RWPE2 (cell line): ENCODE results near the gene DCDC2.

Source experiments
- ATAC-seq: fragments of 200-7000 bp; cut with Tn5 transposase; 3 replicates; pipeline ENCODE4 v1.9.1; 2021; ENCODE audit warnings: low read depth
- DNase-seq: peaks from one replicate; pipeline ENCODE4 v3.0.0-alpha.2; 2020; ENCODE audit warnings: low spot score
- H3K27ac ChIP-seq: fragments of 450-650 bp; 2 replicates; pipeline ENCODE4 v1.5.1; 2017; ENCODE audit warnings: mild to moderate bottlenecking; ENCODE audit not compliant: poor library complexity, severe bottlenecking
- H3K27me3 ChIP-seq: fragments of 250-450 bp; sonication (Bioruptor Pico); 2 replicates; pipeline ENCODE4 v1.5.1; 2021; ENCODE audit warnings: mild to moderate bottlenecking, moderate library complexity; ENCODE audit not compliant: insufficient read depth, poor library complexity, severe bottlenecking
- H3K36me3 ChIP-seq: fragments of 250-450 bp; sonication (Bioruptor Pico); 2 replicates; pipeline ENCODE4 v1.5.1; 2020; ENCODE audit warnings: low read depth, mild to moderate bottlenecking, moderate library complexity
- H3K4me1 ChIP-seq: fragments of 250-450 bp; sonication (Bioruptor Pico); 2 replicates; pipeline ENCODE4 v1.5.1; 2021; ENCODE audit warnings: mild to moderate bottlenecking, moderate library complexity; ENCODE audit not compliant: insufficient read depth, poor library complexity, severe bottlenecking
- H3K4me3 ChIP-seq: fragments of 250-450 bp; sonication (Bioruptor Pico); 2 replicates; pipeline ENCODE4 v1.5.1; 2021; ENCODE audit warnings: mild to moderate bottlenecking, moderate library complexity; ENCODE audit not compliant: severe bottlenecking
- H3K9me3 ChIP-seq: fragments of 250-450 bp; sonication (Bioruptor Pico); 2 replicates; pipeline ENCODE4 v1.5.1; 2021; ENCODE audit warnings: mild to moderate bottlenecking, moderate library complexity; ENCODE audit not compliant: severe bottlenecking
- CTCF ChIP-seq: fragments of 450-650 bp; IDR thresholded peaks from one replicate; pipeline ENCODE4 v1.5.1; 2017; ENCODE audit warnings: mild to moderate bottlenecking, moderate library complexity; ENCODE audit not compliant: poor library complexity, severe bottlenecking

Gene DCDC2

DNA sequence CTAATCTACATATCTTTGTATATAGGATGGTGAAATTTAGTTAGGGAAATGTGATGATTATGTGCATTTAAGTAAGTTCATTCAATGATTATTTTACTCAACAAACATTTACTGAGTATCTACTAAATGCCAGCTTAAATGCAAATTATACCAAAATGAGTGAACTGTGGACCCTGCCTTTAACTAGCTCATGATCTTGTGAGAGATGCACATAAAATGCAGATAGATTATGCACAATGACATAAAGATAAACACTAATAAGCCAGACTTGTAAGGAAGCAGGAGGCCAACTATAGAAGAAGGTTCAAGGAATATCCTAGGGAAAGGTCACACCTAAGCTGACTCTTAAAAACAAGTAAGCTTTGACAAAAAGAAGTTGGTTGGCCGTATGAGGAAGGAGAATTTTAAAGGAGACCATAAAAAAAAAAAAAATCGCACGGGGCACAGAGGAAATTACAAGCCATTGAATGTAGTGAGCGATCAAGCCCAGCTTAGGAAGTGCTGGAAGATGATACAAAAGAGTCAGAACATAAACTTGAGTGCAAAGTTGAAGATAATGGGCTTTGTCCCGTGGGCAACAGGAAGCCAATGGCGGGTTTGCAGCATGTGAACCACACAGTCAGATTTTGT, 123.9 kb downstream of the DCDC2 start:
- Histone ChIP-seq H3K4me3 (no peak overlapping the region), H3K27ac (no peak overlapping the region), H3K4me1 (no peaks in the 10 kb centered on the region), H3K36me3 (no peaks in the 10 kb centered on the region), H3K9me3 (no peaks in the 10 kb centered on the region), H3K27me3 (no peaks in the 10 kb centered on the region)
- TF ChIP-seq CTCF: no peak
- no peak for ATAC-seq
- DNase-seq: no peak

- ATAC-seq (no peak), DNase-seq (no peak)
- Histone ChIP-seq H3K27ac (no peak overlapping the region), H3K4me3 (no peak overlapping the region), H3K36me3 (no peaks in the 10 kb centered on the region), H3K9me3 (no peaks in the 10 kb centered on the region), H3K4me1 (no peaks in the 10 kb centered on the region), H3K27me3 (peaks cover 4% of the 10 kb centered on the region)
- no peak for TF ChIP-seq CTCF
These were observed 126.4 kb downstream of the DCDC2 start for GRCh38 chr6:24231438-24231977.

GRCh38 chr6:24229696-24230405, 128.0 kb downstream of the DCDC2 start:
- H3K4me1 ChIP-seq: no peaks in the 10 kb centered on the region

GRCh38 chr6:24228681-24229255, 129.1 kb downstream of the DCDC2 start:
- no peaks in the 10 kb centered on the region for H3K36me3 ChIP-seq
- no peaks in the 10 kb centered on the region for H3K9me3 ChIP-seq
- no peak overlapping the region for H3K27ac ChIP-seq
- no peak for TF ChIP-seq CTCF
- no peaks in the 10 kb centered on the region for H3K4me1 ChIP-seq
- H3K27me3 ChIP-seq: peaks cover 9% of the 10 kb centered on the region
- no peak for ATAC-seq
- DNase-seq: no peak
- H3K4me3 ChIP-seq: no peak overlapping the region

More at GRCh38 chr6:24229696-24230405, 128.0 kb downstream of the DCDC2 start:
- Histone ChIP-seq H3K27ac (no peak overlapping the region), H3K9me3 (no peaks in the 10 kb centered on the region), H3K27me3 (peaks cover 9% of the 10 kb centered on the region), H3K36me3 (no peaks in the 10 kb centered on the region), H3K4me3 (no peak overlapping the region)
- no peak for TF ChIP-seq CTCF
- no peak for ATAC-seq
- no peak for DNase-seq
